Nephron progenitor cell (in vitro differentiated cells): ENCODE results near the gene TMEM107.

Source experiments
- DNase-seq: peaks from one replicate; pipeline ENCODE4 v3.0.0; 2021
- H3K27ac Mint-ChIP-seq: 2 replicates; pipeline ENCODE4 v1.8.0; 2021; ENCODE audit warnings: mild to moderate bottlenecking, moderate library complexity, mixed read lengths
- H3K27me3 Mint-ChIP-seq: 2 replicates; pipeline ENCODE4 v1.8.0; 2021; ENCODE audit warnings: mild to moderate bottlenecking, low read depth, mixed read lengths; ENCODE audit not compliant: poor library complexity
- H3K36me3 Mint-ChIP-seq: 2 replicates; pipeline ENCODE4 v1.8.0; 2021; ENCODE audit warnings: low read depth, mixed read lengths
- H3K4me1 Mint-ChIP-seq: 2 replicates; pipeline ENCODE4 v1.8.0; 2021; ENCODE audit warnings: mixed read lengths
- H3K4me3 Mint-ChIP-seq: 2 replicates; pipeline ENCODE4 v1.8.0; 2021; ENCODE audit warnings: mild to moderate bottlenecking, moderate library complexity, mixed read lengths
- H3K9me3 Mint-ChIP-seq: 2 replicates; pipeline ENCODE4 v1.8.0; 2021; ENCODE audit warnings: mild to moderate bottlenecking, moderate library complexity, mixed read lengths
- TF ChIP-seq, protein P1 (sequence below): fragments of 200-600 bp; sonication (generic); IDR thresholded peaks from 2 replicates; pipeline ENCODE4 v1.5.0; 2021; ENCODE audit warnings: antibody characterized with exemption

The TMEM107 gene

GRCh38 chr17:8176197-8176940 lies at the start of gene TMEM107:
Gene TMEM107, minus strand, starts transcription at chr17:8176380. Its CDS starts 94 bp downstream, at chr17:8176286.
- Mint-ChIP-seq H3K36me3 (no peaks in the 10 kb centered on the region), H3K4me1 (peaks cover 42% of the 10 kb centered on the region), H3K27me3 (peaks cover 3% of the 10 kb centered on the region), H3K27ac (peak within 1 kb of the TSS; percentile 98), H3K9me3 (no peaks in the 10 kb centered on the region), H3K4me3 (peak within 1 kb of the TSS; percentile 90)
- DNase-seq, result peak; percentile 91
- TF ChIP-seq, protein P1, sequence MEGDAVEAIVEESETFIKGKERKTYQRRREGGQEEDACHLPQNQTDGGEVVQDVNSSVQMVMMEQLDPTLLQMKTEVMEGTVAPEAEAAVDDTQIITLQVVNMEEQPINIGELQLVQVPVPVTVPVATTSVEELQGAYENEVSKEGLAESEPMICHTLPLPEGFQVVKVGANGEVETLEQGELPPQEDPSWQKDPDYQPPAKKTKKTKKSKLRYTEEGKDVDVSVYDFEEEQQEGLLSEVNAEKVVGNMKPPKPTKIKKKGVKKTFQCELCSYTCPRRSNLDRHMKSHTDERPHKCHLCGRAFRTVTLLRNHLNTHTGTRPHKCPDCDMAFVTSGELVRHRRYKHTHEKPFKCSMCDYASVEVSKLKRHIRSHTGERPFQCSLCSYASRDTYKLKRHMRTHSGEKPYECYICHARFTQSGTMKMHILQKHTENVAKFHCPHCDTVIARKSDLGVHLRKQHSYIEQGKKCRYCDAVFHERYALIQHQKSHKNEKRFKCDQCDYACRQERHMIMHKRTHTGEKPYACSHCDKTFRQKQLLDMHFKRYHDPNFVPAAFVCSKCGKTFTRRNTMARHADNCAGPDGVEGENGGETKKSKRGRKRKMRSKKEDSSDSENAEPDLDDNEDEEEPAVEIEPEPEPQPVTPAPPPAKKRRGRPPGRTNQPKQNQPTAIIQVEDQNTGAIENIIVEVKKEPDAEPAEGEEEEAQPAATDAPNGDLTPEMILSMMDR, result no peak

DNA sequence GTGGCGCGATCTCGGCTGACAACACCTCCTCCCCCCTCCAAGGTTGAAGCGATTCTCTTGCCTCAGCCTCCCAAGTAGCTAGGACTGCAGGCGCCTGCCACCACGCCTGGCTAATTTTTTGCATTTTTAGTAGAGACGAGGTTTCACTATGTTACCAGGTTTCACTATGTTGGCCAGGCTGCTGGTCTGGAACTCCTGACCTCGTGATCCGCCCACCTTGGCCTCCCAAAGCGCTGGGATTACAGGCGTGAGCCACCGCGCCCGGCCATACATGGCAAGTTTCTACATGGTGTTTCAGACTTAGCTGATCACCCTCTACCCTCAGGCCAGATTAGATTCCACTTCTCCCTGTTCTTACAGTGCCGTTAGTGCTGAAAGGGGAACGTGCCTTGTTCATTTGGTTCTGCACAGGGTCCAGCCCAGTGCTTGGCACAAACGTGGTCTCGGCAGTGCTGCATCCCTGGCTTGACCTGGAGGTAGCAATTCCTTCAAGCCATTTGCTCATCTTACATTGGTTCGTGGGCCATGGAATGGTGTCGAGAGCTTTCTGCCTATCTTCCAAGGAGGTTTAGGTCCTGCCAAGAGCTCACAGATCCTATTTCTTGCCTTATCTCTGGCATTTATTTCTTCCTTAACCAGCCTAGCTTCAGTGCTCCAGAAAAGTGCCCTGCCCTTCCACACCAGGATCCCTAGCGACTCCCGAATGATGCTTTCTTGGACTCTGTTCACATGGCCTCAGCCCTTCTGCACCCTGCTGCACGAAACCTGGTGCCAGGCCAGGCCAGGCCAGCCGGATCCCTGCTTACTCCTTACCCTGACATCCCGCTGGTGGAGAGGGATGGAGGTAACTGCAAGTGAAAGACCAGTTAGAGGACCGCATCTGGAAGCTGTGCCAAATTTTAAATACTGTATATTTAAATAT lies 49.0 kb upstream of the TMEM107 start:
- peaks cover 38% of the 10 kb centered on the region for H3K4me1 Mint-ChIP-seq
- peaks cover 6% of the 10 kb centered on the region for H3K9me3 Mint-ChIP-seq
- DNase-seq, result no peak
- peak overlapping the region; percentile 72 for H3K4me3 Mint-ChIP-seq
- peak overlapping the region; percentile 93 for H3K27ac Mint-ChIP-seq
- TF ChIP-seq, protein P1, result no peak
- peaks cover 21% of the 10 kb centered on the region for H3K36me3 Mint-ChIP-seq
- H3K27me3 Mint-ChIP-seq, result peaks cover 29% of the 10 kb centered on the region

DNA sequence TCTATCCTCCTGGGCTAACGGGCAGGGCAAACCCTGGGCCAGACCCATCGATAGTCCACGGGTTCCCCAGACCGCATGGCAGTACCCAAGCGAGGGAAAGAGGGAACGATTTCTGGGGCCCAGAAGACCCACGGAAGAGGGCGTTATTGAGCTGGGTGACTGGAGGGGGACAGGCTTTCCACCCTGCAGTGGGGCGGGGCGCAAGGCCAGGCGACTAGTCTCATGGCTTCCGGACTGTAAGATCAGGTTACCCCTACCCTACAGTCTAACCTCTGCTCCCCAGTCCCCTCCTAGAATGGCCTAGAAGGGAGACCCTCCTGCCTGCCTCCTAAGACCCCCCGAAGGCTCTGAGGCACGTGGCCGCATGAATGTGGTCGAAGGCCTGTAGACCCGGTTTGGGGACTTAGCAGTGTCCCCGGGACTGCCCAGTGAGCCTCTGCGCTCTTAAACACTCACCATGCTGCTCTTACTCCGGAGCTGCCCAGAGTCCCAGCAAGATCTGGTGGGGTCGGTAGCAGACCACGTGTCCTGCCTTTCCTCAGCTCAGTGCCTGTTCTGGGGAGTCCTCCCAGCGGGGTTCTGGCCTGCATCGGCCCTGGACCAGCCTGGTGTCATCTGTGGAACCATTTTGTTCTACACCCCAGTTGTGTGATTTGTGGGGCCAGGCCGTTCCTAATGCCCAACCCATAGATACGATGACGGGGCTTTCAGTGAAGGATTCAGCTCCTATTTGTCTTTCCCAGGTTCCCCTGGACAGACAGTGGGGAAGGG lies 47.4 kb upstream of the TMEM107 start:
- H3K27me3 Mint-ChIP-seq, result peaks cover 35% of the 10 kb centered on the region
- peak overlapping the region; percentile 99 for H3K4me3 Mint-ChIP-seq
- TF ChIP-seq, protein P1, result no peak
- H3K27ac Mint-ChIP-seq, result peak overlapping the region; percentile 99
- H3K9me3 Mint-ChIP-seq, result peaks cover 6% of the 10 kb centered on the region
- DNase-seq, result peak; percentile 72
- H3K4me1 Mint-ChIP-seq, result peaks cover 39% of the 10 kb centered on the region
- peaks cover 7% of the 10 kb centered on the region for H3K36me3 Mint-ChIP-seq

DNA sequence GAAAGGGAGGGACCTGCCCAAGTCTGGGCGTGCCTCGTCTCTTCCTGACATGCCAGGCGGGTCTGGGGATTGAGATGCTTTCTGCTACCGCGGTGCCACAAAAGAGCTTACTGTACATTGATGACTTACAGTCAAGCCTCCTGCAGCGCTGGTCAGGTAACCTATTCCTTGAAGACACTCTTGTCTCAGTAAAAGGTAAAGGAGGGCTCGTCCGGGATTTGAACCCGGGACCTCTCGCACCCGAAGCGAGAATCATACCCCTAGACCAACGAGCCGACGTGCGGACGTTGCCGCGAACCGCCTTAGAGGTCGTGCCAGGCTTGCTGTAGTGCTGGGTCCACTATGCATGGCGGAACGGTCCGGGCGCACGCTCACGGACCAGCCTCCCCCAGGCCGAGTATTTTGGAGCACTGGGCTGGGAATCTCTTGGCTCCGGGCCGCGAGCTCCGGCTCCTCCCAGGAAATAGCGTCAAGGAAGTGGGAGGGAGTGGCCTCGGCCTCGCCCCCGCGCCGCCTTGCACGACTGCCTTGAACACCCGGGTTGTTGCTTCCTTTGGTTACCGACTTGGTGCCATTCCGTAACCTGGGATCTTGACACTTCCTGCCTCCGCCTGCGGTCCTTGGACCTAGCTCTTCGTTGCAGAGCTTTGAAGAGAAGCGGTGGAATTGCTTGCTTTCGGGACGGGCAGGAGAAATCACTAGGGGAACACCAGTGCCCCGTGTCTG lies 46.6 kb upstream of the TMEM107 start:
- Mint-ChIP-seq H3K36me3 (peaks cover 4% of the 10 kb centered on the region), H3K4me3 (peak overlapping the region; percentile 99), H3K27ac (peak overlapping the region; percentile 99), H3K4me1 (peaks cover 45% of the 10 kb centered on the region), H3K27me3 (peaks cover 35% of the 10 kb centered on the region), H3K9me3 (peaks cover 6% of the 10 kb centered on the region)
- DNase-seq, result peak; percentile 95
- TF ChIP-seq, protein P1, result no peak

GRCh38 chr17:8222380-8222629 lies 46.1 kb upstream of the TMEM107 start:
- H3K4me3 Mint-ChIP-seq, result peak overlapping the region; percentile 99
- H3K9me3 Mint-ChIP-seq, result peaks cover 6% of the 10 kb centered on the region
- peaks cover 40% of the 10 kb centered on the region for H3K4me1 Mint-ChIP-seq
- H3K27ac Mint-ChIP-seq, result peak overlapping the region; percentile 99
- H3K36me3 Mint-ChIP-seq, result no peaks in the 10 kb centered on the region
- DNase-seq, result no peak
- TF ChIP-seq, protein P1, result no peak
- peaks cover 35% of the 10 kb centered on the region for H3K27me3 Mint-ChIP-seq
